ENCODE measurements around the gene IARS2. TPM values are rescaled to one million over a fixed set of nuclear protein-coding genes. Genes with fewer than 3 reads are reported as not detected.

The IARS2 gene
- total RNA-seq, 1 experiment from 2014 or later = 123 TPM

DNA sequence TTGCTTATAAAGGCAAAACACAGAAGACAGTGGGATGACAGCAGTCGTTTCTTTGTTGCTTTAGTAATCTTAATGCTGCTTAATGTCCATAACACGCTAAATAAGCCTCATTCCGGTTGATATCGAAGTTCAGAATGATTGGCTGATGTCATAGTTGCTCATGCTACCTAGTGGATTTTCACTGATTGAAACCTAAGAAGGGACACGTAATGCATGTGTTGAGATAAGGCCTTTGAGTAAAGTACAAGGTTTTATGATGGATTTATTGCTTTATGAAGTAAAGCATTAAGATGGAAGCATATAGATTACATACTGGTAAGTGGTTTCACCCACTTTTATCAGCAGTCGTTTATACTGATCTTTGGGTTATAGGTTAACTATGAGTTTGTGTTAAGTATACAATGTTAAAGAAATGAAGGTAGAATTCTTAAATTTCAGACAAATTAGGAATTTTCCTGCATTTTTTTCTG is 25.1 kb downstream of the IARS2 start:
- H3K4me1 Mint-ChIP-seq (ENCODE audit: low read depth, unreplicated experiment) = peaks cover 18% of the 10 kb centered on the region
- H3K27ac Mint-ChIP-seq (ENCODE audit: unreplicated experiment) = peak overlapping the region; percentile 94
- Histone ChIP-seq H3K27me3 (replicated peaks; ENCODE audit: control insufficient read depth, insufficient read depth, low read length) (no peaks in the 10 kb centered on the region), H3K36me3 (ENCODE audit: control insufficient read depth, insufficient read depth, low read length) (no peaks in the 10 kb centered on the region), H3K4me3 (ENCODE audit: low read depth, low read length) (peak overlapping the region; percentile 25), H3K4me1 (peaks cover 47% of the 10 kb centered on the region), H3K9me3 (no peaks in the 10 kb centered on the region; the same call in 1 of the 2 replicates)
- no peaks in the 10 kb centered on the region for H3K27me3 Mint-ChIP-seq (ENCODE audit: insufficient read depth, unreplicated experiment)
- intact Hi-C loops (cut with micrococcal nuclease; ENCODE audit: unreplicated experiment) = loop anchor here (2.0 kb wide), 1 partner anchor 72 kb away; the partner anchor contains the start of gene EPRS1
- no TSS peak for BruUV-seq (replicated peaks)
- ChIA-PET POLR2A (no interaction called here), CTCF (no interaction called here)
- H3K4me3 Mint-ChIP-seq (ENCODE audit: unreplicated experiment) = peak overlapping the region; percentile 73
- H3K9me3 Mint-ChIP-seq (ENCODE audit: unreplicated experiment) = no peaks in the 10 kb centered on the region
- H3K36me3 Mint-ChIP-seq (ENCODE audit: insufficient read depth, unreplicated experiment) = peaks cover 52% of the 10 kb centered on the region
- peak in 1 of 2 experiments; percentile 50 for DNase-seq
- TF ChIP-seq, protein P1, sequence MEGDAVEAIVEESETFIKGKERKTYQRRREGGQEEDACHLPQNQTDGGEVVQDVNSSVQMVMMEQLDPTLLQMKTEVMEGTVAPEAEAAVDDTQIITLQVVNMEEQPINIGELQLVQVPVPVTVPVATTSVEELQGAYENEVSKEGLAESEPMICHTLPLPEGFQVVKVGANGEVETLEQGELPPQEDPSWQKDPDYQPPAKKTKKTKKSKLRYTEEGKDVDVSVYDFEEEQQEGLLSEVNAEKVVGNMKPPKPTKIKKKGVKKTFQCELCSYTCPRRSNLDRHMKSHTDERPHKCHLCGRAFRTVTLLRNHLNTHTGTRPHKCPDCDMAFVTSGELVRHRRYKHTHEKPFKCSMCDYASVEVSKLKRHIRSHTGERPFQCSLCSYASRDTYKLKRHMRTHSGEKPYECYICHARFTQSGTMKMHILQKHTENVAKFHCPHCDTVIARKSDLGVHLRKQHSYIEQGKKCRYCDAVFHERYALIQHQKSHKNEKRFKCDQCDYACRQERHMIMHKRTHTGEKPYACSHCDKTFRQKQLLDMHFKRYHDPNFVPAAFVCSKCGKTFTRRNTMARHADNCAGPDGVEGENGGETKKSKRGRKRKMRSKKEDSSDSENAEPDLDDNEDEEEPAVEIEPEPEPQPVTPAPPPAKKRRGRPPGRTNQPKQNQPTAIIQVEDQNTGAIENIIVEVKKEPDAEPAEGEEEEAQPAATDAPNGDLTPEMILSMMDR (IDR thresholded peaks at IDR 0.05; ENCODE audit: insufficient read depth in 1 of 2, low read depth in 1 of 2, low read length in 1 of 2, severe bottlenecking in 1 of 2, unreplicated experiment in 1 of 2) = no peak

- peaks cover 57% of the 10 kb centered on the region for H3K4me1 ChIP-seq
- DNase-seq = peak; percentile 62 to 66
- no peaks in the 10 kb centered on the region for H3K27me3 ChIP-seq (replicated peaks; ENCODE audit: control insufficient read depth, insufficient read depth, low read length)
- H3K27me3 Mint-ChIP-seq (ENCODE audit: insufficient read depth, unreplicated experiment) = no peaks in the 10 kb centered on the region
- H3K4me3 ChIP-seq (ENCODE audit: low read depth, low read length) = 0 out of 2 replicates have a peak overlapping the region, but pooled peaks have one; percentile 13
- peak overlapping the region; percentile 73 for H3K4me3 Mint-ChIP-seq (ENCODE audit: unreplicated experiment)
- H3K4me1 Mint-ChIP-seq (ENCODE audit: low read depth, unreplicated experiment) = peaks cover 27% of the 10 kb centered on the region
- H3K36me3 ChIP-seq (ENCODE audit: control insufficient read depth, insufficient read depth, low read length) = peaks cover under 1% of the 10 kb centered on the region; the same call in 1 of the 2 replicates
- H3K36me3 Mint-ChIP-seq (ENCODE audit: insufficient read depth, unreplicated experiment) = peaks cover 38% of the 10 kb centered on the region
- TF ChIP-seq, protein P1 (IDR thresholded peaks at IDR 0.05; ENCODE audit: insufficient read depth in 1 of 2, low read depth in 1 of 2, low read length in 1 of 2, severe bottlenecking in 1 of 2, unreplicated experiment in 1 of 2) = no peak
- no peaks in the 10 kb centered on the region for H3K9me3 Mint-ChIP-seq (ENCODE audit: unreplicated experiment)
- intact Hi-C loops (cut with micrococcal nuclease; ENCODE audit: unreplicated experiment) = loop anchor here (1.0 kb wide), 1 partner anchor 28 kb away; the partner anchor contains the start of gene IARS2
- H3K27ac Mint-ChIP-seq (ENCODE audit: unreplicated experiment) = peak overlapping the region; percentile 90
- BruUV-seq (replicated peaks) = no TSS peak
- ChIA-PET CTCF (no interaction called here), POLR2A (interaction anchor here (0.6 kb wide), 1 partner anchor 78 kb away, joined by 18 read pairs; no protein-coding TSS in a partner anchor)
- H3K9me3 ChIP-seq = no peaks in the 10 kb centered on the region
These were observed 28.0 kb downstream of the IARS2 start for GRCh38 chr1:220121791-220122530.

GRCh38 chr1:220123066-220123465 is 29.1 kb downstream of the IARS2 start:
- POLR2A ChIA-PET = interaction anchor here (0.6 kb wide), 1 partner anchor 79 kb away, joined by 18 read pairs; no protein-coding TSS in a partner anchor
- intact Hi-C loops (cut with micrococcal nuclease; ENCODE audit: unreplicated experiment) = no loop called here
- no peak overlapping the region for H3K4me3 Mint-ChIP-seq (ENCODE audit: unreplicated experiment)
- no peaks in the 10 kb centered on the region for H3K9me3 Mint-ChIP-seq (ENCODE audit: unreplicated experiment)
- CTCF ChIA-PET = no interaction called here
- H3K4me1 Mint-ChIP-seq (ENCODE audit: low read depth, unreplicated experiment) = peaks cover 27% of the 10 kb centered on the region
- Histone ChIP-seq H3K9me3 (no peaks in the 10 kb centered on the region), H3K4me1 (peaks cover 57% of the 10 kb centered on the region), H3K36me3 (ENCODE audit: control insufficient read depth, insufficient read depth, low read length) (peaks cover 2% of the 10 kb centered on the region; the same call in 1 of the 2 replicates), H3K27me3 (replicated peaks; ENCODE audit: control insufficient read depth, insufficient read depth, low read length) (no peaks in the 10 kb centered on the region), H3K4me3 (ENCODE audit: low read depth, low read length) (no peak overlapping the region)
- DNase-seq = no peak
- TF ChIP-seq, protein P1 (IDR thresholded peaks at IDR 0.05; ENCODE audit: insufficient read depth in 1 of 2, low read depth in 1 of 2, low read length in 1 of 2, severe bottlenecking in 1 of 2, unreplicated experiment in 1 of 2) = no peak
- peak overlapping the region; percentile 90 for H3K27ac Mint-ChIP-seq (ENCODE audit: unreplicated experiment)
- peaks cover 39% of the 10 kb centered on the region for H3K36me3 Mint-ChIP-seq (ENCODE audit: insufficient read depth, unreplicated experiment)
- BruUV-seq (replicated peaks) = no TSS peak
- H3K27me3 Mint-ChIP-seq (ENCODE audit: insufficient read depth, unreplicated experiment) = no peaks in the 10 kb centered on the region

Measured in Caco-2 (cell line).